GM21576 (cell line): ENCODE data around the gene GPR137B.
"Not testable (repeated sequence)": the region's sequence is repeated elsewhere in the genome, so short reads cannot be mapped to it uniquely, and the experiment has no call there.

Experiments
- ATAC-seq: cut with Tn5 transposase; IDR thresholded peaks from one replicate; pipeline ENCODE4 v1.9.1; 2021; ENCODE audit warnings: mild to moderate bottlenecking, moderate library complexity; ENCODE audit not compliant: unreplicated experiment

GPR137B gene

GRCh38 chr1:236143104-236143948 is 987 bp downstream of the GPR137B start:
- ATAC-seq: peak; percentile 25

- no peak for ATAC-seq
Observed at GRCh38 chr1:236144033-236144432, 1.7 kb downstream of the GPR137B start.

DNA sequence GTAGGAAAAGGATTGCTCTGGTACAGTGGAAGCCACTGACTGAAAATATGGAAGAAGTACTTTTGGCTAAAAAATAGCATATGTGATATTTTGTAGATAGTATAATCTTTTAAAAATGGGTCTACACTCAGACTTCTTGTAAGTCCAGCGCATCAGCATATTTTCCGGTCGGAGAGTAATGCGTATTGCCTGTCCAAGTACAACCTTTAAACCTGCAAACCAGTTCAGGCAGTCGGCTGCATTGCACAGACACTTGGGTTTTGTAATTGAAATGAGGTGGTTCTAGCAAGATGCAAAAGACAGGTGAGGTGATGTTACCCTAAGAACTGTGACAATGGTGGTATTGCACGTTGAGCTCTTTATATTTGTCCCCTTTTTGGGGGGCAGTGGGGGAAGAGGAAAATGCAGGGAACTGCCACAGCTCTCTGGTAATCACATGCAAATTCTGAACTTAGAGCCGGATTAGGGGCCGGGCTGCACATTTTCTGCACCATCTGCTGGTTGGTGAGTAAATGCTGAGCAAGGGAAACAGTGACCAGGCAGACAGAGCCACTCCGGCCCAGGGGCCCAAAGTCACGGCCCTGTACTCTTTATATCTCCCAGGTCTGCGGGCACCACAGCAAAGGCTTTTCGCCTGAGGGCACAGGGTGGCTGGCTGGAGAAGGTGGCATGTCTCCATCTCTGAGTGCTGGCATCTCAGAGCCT is 2.3 kb downstream of the GPR137B start:
- ATAC-seq: peak; percentile 41

GRCh38 chr1:236147068-236147467 is 4.7 kb downstream of the GPR137B start:
- ATAC-seq: no peak

GRCh38 chr1:236147521-236148469 is 5.5 kb downstream of the GPR137B start:
- no peak for ATAC-seq

DNA sequence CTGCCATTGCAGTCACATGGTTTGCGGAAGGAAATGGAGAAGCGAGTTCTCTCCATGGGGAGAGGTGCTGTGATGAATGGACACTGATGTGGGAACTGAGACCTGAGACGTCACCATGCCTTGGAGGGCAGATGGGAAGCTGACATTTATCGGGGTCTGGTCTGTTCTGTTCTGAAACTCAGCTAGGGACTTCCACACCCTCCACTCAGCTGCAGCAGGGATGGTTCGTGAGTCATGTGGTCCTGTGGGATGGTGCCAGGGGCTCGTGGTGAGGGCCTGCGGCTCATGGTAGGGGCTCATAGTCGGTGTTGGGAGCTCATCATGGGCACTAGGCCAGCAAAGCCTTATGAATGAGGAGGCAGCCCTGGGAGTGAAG is 6.1 kb downstream of the GPR137B start:
- ATAC-seq: no peak

- ATAC-seq: no peak
Observed at GRCh38 chr1:236149003-236149595, 6.8 kb downstream of the GPR137B start.

DNA sequence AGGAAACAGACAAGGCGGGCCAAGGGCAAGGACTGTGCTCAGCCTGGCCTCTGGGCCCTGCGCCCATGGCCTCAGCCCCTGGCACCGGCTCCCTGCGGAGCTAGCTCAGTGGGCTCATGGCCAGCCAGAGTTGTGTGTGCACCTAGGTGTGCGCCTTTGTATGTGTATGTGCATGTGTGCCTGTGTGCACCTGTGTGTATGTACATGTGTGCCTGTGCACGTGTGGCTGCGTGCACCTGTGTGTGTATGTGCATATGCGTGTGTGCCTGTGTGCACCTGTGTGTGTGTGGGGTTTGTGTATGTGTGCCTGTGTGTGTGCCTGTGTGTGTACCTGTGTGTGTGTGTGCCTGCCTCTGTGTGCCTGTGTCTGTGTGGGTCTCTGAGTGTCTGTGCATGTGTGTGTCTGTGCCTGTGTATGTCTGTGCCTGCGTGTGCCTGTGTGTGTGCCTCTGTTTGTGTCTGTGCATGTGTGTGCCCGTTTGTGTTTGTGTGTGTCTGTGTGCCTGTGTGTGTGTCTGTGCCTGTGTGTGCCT is 7.4 kb downstream of the GPR137B start:
- ATAC-seq: no peak

DNA sequence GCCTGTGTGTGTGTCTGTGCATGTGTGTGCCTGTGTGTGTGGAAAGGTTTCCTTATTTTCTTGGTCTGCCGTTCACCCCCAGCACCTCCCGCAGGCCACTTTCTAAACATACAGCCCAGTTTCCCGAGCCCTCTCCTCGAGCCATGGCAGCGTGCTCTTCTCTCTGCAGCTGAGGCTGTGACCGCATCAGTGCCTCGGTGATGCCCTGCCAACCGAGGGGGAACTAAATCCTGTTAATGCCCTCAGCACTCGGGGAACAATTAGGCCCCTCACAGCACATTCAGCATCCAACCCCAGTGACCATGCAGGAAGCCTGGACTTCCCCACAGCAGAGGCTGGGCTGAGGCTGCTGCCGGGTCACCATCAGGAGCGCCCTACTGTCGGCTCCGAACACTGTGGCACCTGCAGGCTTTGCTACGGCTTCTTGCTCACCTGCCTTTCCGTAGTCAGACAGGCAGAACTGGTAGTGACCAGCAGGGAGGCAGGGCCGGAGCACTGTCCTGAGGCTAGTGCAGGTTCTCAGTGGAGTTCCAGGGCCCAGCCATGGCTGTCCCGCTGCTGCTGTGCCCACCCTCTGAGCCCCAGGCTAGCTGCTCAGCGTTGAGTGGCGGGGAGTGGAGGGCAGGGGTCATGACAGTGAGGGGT is 8.1 kb downstream of the GPR137B start:
- no peak for ATAC-seq

DNA sequence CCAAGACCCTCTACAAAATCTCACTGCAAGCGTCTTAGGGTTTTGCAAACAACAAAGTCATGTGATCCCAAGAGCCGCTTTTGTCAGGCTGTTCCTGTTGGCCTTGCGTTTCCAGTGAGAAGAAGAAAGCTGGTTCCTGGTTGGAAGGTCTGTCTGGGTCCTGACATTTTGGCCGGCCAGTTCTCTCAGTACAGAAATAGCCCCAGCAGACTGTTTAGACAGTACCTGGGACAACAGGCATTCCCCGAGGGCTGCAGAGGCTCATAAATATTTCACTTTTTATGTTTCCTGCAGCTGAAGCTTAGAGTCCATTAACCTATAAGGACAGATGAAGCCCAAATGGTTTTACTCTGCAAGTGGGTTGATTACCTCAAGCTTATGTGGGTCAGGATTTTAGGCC is 8.6 kb downstream of the GPR137B start:
- no peak for ATAC-seq

DNA sequence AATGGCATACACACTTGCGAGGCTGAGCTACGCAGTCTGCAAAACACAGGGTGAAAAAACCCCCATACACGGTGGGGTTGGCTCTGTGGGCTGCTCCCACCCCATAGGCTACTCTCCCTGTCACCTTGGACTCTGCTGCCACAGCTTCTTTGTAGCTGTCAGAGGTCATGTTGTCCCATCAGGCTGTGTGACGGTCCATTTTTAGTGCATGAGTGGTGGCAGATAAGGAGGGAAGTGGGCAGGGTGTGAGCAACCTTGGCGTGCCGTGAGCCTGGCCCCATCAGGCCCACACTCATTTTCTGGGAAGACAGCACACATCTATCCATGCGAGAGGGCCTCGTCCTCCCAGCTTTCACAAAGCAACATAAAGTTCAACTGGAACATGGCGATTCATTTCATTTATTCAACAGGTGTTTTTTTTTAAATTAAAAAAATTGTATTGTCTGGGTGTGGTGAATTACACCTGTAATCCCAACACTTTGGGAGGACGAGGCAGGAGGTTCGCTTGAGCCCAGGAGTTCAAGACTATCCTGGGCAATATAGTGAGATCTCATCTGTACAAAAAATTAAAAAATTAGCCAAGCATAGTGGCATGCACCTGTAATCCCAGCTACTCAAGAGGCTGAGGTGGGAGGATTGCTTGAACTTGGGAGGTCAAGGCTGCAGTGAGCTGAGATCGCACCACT is 9.5 kb downstream of the GPR137B start:
- no peak for ATAC-seq

- no peak for ATAC-seq
Observed at GRCh38 chr1:236154126-236154525, 11.8 kb downstream of the GPR137B start.

DNA sequence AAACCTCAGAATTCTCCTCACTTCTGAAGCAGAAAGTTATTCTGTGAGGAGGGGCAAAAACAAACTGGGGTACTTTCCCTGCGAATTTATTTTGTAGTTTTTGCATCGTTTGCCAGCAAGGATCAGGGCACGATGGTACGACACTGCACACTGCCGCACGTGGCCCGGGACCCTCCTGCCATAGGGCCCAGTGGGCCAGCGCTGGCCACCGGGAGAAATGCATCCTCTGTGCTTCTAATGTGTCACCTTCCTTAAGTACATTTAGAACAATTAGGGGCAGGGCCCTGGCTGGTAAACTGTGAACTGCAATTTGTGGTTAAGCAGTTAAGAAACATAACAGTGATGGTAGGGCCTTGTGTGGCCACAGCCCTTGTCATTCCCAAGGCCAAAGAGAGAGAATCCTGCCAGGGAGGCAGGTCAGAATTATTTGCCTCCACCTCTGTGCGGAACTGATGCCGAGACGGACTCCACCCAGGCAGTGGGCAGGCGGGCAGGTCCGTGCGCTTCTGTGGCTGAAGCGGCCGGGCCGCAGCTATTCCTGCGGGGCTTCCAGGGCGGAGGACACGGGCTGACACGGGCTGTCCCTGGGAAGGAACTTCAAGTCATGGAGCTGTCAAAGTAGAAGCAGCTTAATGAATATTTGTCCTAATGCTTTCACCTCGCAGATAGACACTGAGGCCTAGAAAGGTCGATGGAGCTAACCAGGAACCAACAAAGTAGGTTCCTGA is 12.5 kb downstream of the GPR137B start:
- no peak for ATAC-seq

GRCh38 chr1:236155399-236155767 is 13.0 kb downstream of the GPR137B start:
- no peak for ATAC-seq

- no peak for ATAC-seq
Observed at GRCh38 chr1:236155841-236156503, 13.6 kb downstream of the GPR137B start.

GRCh38 chr1:236156512-236157208 is 14.3 kb downstream of the GPR137B start:
- ATAC-seq: peak; percentile 79

- not testable (repeated sequence) for ATAC-seq
Observed at GRCh38 chr1:236158072-236158471, 15.7 kb downstream of the GPR137B start.

DNA sequence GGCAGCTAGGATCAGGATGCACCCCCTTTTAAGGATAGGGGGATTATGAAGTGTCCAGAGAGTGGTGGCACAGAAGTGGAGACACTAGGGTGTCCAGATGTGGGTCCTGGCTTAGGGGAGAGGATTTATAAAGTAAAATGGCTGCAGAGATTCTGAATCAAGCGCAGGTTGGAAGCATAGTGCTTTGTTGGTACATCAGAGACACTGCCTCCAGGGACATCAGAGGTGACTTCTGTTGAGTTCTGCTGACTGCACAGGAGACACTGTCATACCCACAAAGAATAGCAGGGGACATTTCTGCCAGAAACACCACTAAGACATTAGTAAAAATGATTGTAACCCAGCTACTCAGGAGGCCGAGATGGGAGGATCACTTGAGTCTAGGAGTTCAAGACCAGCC is 16.4 kb downstream of the GPR137B start:
- no peak for ATAC-seq
